Measurements from ENCODE around the gene KRT15. TPM values are rescaled to one million over a fixed set of nuclear protein-coding genes. Genes with fewer than 3 reads are reported as not detected.
A peak's percentile ranks its signal among the peaks of the same experiment; 100 is the strongest.

KRT15 gene
- polyA plus RNA-seq, 10 donors, result 0.10 to 122 (median 0.89) TPM; not detected in 5

DNA sequence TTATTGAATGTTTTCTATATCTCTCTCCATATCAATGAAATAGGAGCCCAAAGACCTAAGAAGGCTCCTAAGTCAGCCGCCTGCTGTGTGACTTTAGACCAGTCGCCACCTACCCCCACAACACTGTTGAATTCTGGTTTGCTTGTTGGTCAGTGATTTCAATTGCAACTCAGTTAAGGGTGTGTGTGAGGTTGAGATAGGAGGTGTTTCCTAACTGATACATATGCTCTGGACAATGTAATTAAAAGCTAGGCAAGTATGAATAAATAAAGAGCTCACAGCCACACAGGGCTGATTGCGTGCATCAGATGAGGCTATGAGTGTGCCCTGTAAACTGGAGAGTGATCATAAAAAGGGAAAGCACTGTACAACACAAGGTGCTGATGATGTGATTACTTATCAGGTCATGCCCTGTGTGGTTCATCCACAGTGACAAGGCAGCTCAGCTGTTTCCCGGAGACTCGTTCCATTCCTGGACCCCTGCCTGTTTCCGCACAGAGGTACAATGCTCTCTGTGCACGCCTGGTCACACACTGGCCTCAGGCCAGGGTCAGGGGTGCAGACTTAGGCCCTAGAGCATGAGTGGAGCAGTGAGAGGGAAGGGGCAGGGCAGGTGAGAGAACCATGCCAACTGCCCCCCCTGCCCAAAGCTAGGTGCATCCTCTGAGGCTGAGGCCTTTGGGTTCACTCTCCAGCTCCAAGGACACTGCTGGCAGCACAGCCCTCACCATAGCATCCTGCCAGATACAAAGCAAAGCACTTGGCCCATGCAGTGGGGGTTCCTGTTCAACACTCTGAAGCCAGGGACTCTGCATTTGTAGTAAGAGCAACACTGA, 34.5 kb downstream of the KRT15 start:
- DNase-seq, result no peak

DNA sequence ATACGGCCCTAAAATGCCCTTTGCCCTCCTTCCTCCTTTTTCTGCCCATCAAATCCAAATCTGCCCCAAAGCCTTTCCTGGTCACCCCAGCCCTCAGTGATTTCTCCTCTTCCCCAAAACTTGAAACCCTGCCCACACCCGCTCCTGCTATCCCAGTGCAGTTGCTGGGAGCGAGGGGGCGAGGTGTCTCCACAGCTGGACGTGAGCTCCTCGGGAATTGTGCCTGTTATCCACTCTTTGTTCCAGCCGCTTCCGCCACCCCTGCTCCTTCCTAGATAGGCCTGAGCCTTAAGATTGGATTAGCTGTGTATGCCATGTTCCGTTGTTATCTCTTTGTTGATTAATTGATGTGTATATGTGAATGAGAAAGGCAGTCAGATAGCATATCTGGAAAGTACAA, 35.2 kb downstream of the KRT15 start:
- no peak for DNase-seq

DNA sequence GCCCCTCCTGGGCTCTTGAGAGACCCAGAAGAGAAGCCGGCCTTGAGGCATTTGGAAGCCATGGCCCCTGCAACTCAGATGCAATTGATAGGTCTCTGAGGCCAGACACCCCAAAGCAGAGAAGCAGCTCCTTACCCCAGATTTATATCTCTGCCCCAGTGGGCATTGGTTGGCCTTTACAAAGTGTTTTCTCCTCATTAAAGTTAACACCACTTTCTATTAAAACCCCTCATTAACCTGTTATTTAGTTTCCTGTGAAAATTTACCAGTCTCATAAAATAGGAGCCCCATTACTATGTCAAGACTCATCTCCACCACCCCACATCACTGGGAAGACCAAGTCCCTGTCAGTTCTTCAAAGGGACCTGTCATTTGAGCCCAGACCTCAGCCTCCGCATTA, 37.7 kb downstream of the KRT15 start, which contains the start of gene KRT35:
Gene KRT35 (minus strand): TSS at position 116 of the 400 bp plus-strand sequence. CDS start 54 bp downstream, at position 62.
- DNase-seq, result no peak

DNA sequence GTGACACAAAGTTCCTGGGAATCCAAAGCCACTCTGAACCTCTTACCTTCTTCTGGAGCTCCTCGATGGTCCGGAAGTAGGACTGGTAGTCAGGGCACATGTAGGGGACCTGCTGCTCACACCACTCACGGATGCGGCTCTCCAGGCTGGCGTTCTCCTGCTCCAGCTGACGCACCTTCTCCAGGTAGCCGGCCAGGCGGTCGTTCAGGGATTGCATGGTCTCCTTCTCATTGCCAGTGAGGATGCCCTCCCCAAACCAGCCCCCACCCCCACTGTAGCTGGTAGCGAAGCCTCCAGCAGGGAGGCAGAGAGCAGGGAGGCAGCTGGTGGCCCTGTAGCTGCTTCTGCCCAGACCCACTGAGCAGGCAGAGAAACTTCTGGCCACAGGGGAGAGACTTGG, 38.1 kb downstream of the KRT15 start:
- DNase-seq, result no peak

DNA sequence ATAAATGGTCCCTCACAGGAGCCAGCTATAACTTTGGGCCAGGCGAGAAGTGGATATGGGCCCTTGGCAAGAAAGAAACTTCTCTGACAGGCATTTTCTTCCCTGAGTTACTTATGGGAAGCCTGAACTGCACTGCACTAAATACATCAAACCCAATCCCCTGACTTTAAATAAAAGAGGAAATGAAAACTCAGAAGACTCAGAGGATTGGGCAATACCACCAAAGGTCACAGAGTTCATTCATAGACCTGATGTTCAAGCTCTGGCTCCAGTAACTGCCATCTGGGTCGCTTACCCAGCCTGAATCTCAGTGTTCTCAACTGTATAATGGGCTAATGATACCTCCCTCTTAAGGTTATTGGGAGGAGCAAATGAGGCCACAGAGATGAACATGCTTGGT, 38.6 kb downstream of the KRT15 start:
- no peak for DNase-seq

- DNase-seq, result no peak
These were observed 40.5 kb downstream of the KRT15 start for GRCh38 chr17:41478237-41478636.

- no peak for DNase-seq
These were observed 41.5 kb downstream of the KRT15 start for GRCh38 chr17:41476866-41477815.

DNA sequence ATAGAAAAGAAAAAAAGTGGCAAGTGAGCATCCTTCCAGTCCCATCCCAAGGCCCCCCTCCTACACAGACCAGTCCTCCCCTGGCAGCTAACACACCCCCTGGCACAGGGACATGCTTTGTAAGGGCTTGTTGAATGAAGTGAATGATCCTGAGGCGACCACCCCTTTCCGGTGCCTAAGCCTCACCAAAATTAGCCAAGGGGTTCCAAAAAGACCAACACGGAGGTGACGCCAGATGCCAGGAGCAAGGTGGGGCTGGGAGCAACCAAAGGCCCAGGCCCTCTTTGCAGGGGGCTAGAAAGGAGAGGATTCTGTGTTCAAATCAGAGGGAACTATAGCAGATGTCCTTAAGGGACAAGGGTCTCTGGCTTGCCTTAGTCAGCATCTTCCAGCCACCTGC, 43.3 kb downstream of the KRT15 start:
- no peak for DNase-seq

DNA sequence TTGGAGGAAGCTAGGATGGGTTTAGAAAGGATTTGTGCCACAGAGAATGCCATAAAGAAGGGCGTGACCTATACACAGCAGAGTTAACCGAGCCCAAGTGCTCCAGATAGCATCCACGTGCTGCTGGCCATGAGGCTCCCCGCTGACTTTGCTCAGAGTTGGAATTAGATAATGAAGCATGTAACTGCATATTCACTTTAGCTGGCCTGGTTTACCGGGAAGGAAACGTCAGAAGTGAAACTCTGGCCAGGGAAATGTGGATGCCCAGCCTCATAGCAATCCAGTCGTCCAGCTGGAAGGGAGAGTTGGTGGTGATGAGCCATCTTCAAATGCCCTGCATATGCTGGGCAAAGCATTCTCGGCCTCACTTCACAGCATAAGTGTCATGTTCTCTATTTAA, 43.8 kb downstream of the KRT15 start:
- DNase-seq, result no peak

DNA sequence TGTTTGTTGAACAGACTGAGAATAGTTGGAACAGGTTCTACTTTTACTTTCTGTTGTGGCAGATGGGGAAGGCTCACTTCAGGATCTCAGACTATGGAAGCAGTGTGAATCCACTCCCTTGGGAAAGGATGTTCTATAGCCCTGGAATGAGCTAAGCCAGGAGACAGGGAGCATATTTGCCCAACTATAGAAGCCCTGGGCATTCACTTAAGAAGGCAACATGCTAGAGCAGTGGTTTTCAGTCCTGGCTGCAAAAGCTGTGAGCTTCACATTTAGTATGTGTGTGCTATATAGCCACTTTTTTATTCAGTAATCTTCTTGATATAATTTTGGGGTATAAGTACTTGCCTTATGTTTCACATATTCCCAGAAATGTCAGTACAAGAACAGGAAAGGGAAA, 50.3 kb downstream of the KRT15 start:
- DNase-seq, result no peak

DNA sequence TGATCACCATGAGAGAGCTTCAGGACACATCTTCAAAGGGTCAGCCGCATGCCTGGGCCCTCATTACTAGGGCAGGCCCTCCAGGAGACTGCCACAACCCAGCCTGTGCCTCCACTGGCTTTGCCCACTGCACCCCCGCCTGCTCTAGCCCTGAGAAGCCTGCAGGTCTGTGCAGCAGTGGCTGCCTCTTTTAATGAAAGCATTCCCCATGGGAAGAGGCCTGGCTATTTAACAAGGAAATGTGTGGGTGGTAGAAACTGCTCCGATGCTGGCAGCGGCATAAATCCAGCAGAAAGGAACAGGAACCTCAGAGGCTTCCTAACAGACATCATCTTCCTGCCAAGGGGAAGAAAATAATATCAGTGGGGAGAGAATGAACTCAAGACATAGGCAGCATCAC, 51.1 kb downstream of the KRT15 start:
- DNase-seq, result no peak

DNA sequence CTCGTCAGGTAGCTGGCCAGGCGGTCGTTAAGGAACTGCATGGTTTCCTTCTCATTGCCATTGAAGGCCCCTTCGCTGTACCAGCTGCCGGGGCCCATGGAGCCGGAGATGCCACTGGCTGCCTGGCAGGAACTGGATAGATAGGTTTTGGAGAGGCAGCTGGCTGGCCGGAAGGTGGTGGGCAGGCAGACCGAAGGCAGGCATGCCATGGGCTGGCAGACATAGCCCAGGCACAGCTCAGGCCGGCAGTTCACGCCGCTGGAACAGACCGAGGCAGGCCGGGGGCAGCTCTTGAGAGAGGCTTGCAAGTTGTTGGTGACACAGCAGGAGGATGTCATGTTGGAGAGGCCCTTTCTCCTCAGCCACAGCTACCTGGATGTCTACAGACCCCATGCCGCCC, 51.7 kb downstream of the KRT15 start, which contains the start of gene KRT32:
Gene KRT32 (minus strand): TSS at position 399 of the 400 bp plus-strand sequence. CDS start 61 bp downstream, at position 338.
- DNase-seq, result no peak

DNA sequence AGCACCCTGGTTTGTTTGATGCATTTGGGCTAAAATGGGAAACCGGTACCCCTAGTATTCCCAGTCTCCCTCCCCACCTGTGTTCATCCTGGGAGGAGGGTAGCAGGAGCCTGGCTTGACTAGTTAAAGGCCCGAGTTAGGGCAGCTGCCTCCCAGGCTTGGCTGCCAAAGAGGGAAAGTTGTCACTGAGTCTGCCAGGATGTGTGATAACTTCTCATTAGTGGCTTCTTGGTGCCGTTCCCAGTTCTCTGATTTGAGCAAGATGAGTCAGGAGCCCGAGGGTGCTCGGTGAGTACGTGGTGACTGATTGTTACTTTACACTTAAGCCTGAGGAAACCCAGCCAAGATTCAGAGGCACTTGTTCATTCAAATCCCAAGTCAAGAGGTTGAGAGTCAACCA, 54.0 kb downstream of the KRT15 start:
- peak in 1 of 3 donors; percentile 83 for DNase-seq

GRCh38 chr17:41464173-41464572, 54.5 kb downstream of the KRT15 start:
- DNase-seq, result no peak

DNA sequence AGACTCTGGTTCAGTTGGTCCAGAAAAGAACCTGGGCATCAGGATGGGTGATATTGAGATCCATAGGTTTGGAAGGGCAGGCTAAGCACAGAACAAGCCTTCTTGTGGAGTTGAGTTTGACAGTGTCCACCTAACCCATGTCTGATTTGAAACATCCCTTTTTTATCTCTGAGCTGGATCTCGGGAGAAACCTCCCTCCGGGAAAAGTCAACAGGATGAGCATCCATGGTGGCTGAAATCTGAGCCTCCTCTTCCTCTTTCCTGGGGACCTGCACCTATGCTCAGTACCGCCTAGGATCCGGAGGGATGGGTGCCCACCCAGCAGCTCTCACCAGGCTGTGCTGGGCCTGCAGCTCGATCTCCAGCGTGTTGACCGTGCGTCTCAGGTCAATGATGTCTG, 54.9 kb downstream of the KRT15 start:
- no peak for DNase-seq

Other genes starting within 250 kb of the KRT15 start
- gene KRTAP9-7, start 243.2 kb downstream of the KRT15 start, polyA plus RNA-seq (ENCODE audit: insufficient read length in 10 of 10), result not detected
- not detected for gene KRTAP29-1, start 216.0 kb downstream of the KRT15 start, polyA plus RNA-seq (ENCODE audit: insufficient read length in 10 of 10)
- not detected for gene KRTAP16-1, start 209.6 kb downstream of the KRT15 start, polyA plus RNA-seq (ENCODE audit: insufficient read length in 10 of 10)
- gene KRTAP17-1, start 203.2 kb downstream of the KRT15 start, polyA plus RNA-seq (ENCODE audit: insufficient read length in 10 of 10), result not detected
- gene KRT33A, start 168.1 kb downstream of the KRT15 start, polyA plus RNA-seq (ENCODE audit: insufficient read length in 10 of 10), result not detected
- under 1 TPM in 6 of 10 donors, not detected in 4; 0.09 to 0.26 (median 0.18) TPM for gene KRT33B, start 149.1 kb downstream of the KRT15 start, polyA plus RNA-seq (ENCODE audit: insufficient read length in 10 of 10)
- gene KRT34, start 136.6 kb downstream of the KRT15 start, polyA plus RNA-seq (ENCODE audit: insufficient read length in 10 of 10), result under 1 TPM in 1 of 10 donors, not detected in 9; 0.12 TPM
- 1 to 10 TPM; 3.3 to 6.5 (median 4.7) TPM for gene KRT31, start 121.3 kb downstream of the KRT15 start, polyA plus RNA-seq (ENCODE audit: insufficient read length in 10 of 10)
- not detected for gene KRT37, start 94.3 kb downstream of the KRT15 start, polyA plus RNA-seq (ENCODE audit: insufficient read length in 10 of 10)
- not detected for gene KRT38, start 77.9 kb downstream of the KRT15 start, polyA plus RNA-seq (ENCODE audit: insufficient read length in 10 of 10)
- gene KRT32, start 51.5 kb downstream of the KRT15 start, polyA plus RNA-seq (ENCODE audit: insufficient read length in 10 of 10), result under 1 TPM in 1 of 10 donors, not detected in 9; 0.11 TPM
- not detected for gene KRT35, start 37.7 kb downstream of the KRT15 start, polyA plus RNA-seq (ENCODE audit: insufficient read length in 10 of 10)
- not detected for gene KRT36, start 29.0 kb downstream of the KRT15 start, polyA plus RNA-seq (ENCODE audit: insufficient read length in 10 of 10)
- gene KRT13, start 13.3 kb downstream of the KRT15 start, polyA plus RNA-seq (ENCODE audit: insufficient read length in 10 of 10), result 100 to 1,000 TPM in 1 of 10 donors, 10 to 100 TPM in 1, under 1 TPM in 4, not detected in 4; 0.31 to 228 (median 0.67) TPM
- 10 to 100 TPM in 2 of 10 donors, 1 to 10 TPM in 2, under 1 TPM in 5, not detected in 1; 0.50 to 68.0 (median 0.83) TPM for gene KRT19, start 9.4 kb upstream of the KRT15 start, polyA plus RNA-seq (ENCODE audit: insufficient read length in 10 of 10)
- gene KRT9, start 53.2 kb upstream of the KRT15 start, polyA plus RNA-seq (ENCODE audit: insufficient read length in 10 of 10), result under 1 TPM in 2 of 10 donors, not detected in 8; 0.08 to 0.19 TPM
- 10 to 100 TPM in 2 of 10 donors, under 1 TPM in 5, not detected in 3; 0.26 to 72.1 (median 0.46) TPM for gene KRT14, start 68.0 kb upstream of the KRT15 start, polyA plus RNA-seq (ENCODE audit: insufficient read length in 10 of 10)
- gene KRT16, start 93.9 kb upstream of the KRT15 start, polyA plus RNA-seq (ENCODE audit: insufficient read length in 10 of 10), result 1 to 10 TPM in 1 of 10 donors, under 1 TPM in 1, not detected in 8; 0.84 to 2.3 TPM
- gene KRT17, start 105.7 kb upstream of the KRT15 start, polyA plus RNA-seq (ENCODE audit: insufficient read length in 10 of 10), result 100 to 1,000 TPM in 2 of 10 donors, 1 to 10 TPM in 5, under 1 TPM in 3; 0.46 to 228 (median 1.6) TPM
- 100 to 1,000 TPM; 761 to 893 (median 828) TPM for gene EIF1, start 170.0 kb upstream of the KRT15 start, polyA plus RNA-seq (ENCODE audit: insufficient read length in 10 of 10)
- gene GAST, start 193.4 kb upstream of the KRT15 start, polyA plus RNA-seq (ENCODE audit: insufficient read length in 10 of 10), result under 1 TPM in 1 of 10 donors, not detected in 9; 0.72 TPM
- under 1 TPM in 8 of 10 donors, not detected in 2; 0.04 to 0.32 (median 0.08) TPM for gene HAP1, start 215.8 kb upstream of the KRT15 start, polyA plus RNA-seq (ENCODE audit: insufficient read length in 10 of 10)

All from muscle of back (tissue), 11 donors.